Measurements from ENCODE around the gene PRR13.

- TF ChIP-seq FOSL2 (CRISPR knock-in tag; IDR thresholded peaks at IDR 0.05) (no peak), RAD21 (CRISPR knock-in tag; IDR thresholded peaks at IDR 0.05) (no peak), EHMT2 (IDR thresholded peaks at IDR 0.05; ENCODE audit: borderline replicate concordance, low read depth, low read length) (no peak), PRPF4 (IDR thresholded peaks at IDR 0.05; ENCODE audit: low read depth, low read length, poor library complexity, severe bottlenecking) (no peak), CTCF (CRISPR knock-in tag; IDR thresholded peaks at IDR 0.05) (no peak; the same call in 1 of the 2 replicates), WIZ (CRISPR knock-in tag; IDR thresholded peaks at IDR 0.05) (no peak), ZNF432 (CRISPR knock-in tag; IDR thresholded peaks at IDR 0.05; ENCODE audit: borderline replicate concordance) (no peak), HDAC6 (IDR thresholded peaks at IDR 0.05; ENCODE audit: low read depth, low read length) (no peak), ZNF780A (CRISPR knock-in tag; IDR thresholded peaks at IDR 0.05) (no peak), THRA (CRISPR knock-in tag; IDR thresholded peaks at IDR 0.05; ENCODE audit: borderline replicate concordance) (no peak), NFIC (IDR thresholded peaks at IDR 0.05; ENCODE audit: low read length) (no peak), GABPA (IDR thresholded peaks at IDR 0.05; ENCODE audit: low read depth, low read length) (no peak), GABPA (CRISPR knock-in tag; IDR thresholded peaks at IDR 0.05; ENCODE audit: low read depth) (no peak)
These were observed 40.5 kb downstream of the PRR13 start for GRCh38 chr12:53481939-53482586.

Measured in HepG2 (cell line).